ENCODE results near the gene PHKA1. TPM values are rescaled to one million over a fixed set of nuclear protein-coding genes. Genes with fewer than 3 reads are reported as not detected.
"Not testable (repeated sequence)": the region's sequence is repeated elsewhere in the genome, so short reads cannot be mapped to it uniquely, and the experiment has no call there.

The PHKA1 gene
- polyA plus RNA-seq, 2 of the 4 experiments (the other 2 are of a cell fraction) = 18.3 to 35.4 TPM

- Histone ChIP-seq H3K4me1 (0 out of 3 replicates have a peak, but pooled peaks cover 3% of the 10 kb centered on the region), H3K4me2 (no peak overlapping the region), H3K27ac (no peak overlapping the region), H3K9me3 (no peaks in the 10 kb centered on the region), H3K4me3 (no peak overlapping the region)
- CTCF ChIA-PET = interaction anchor here (0.6 kb wide), 1 partner anchor 1643 kb away, joined by 3 read pairs; no protein-coding TSS in a partner anchor
- WGBS (ENCODE audit: missing lambda C conversion rate) = 85% methylated on average over 2 of the region's 2 CpGs
- ATAC-seq (no peak), DNase-seq (ENCODE audit: low read depth in 1 of 2, low spot score in 1 of 2) (no peak), FAIRE-seq (peak; percentile 82)
- POLR2A ChIA-PET = no interaction called here
- TF ChIP-seq HES2 (IDR thresholded peaks at IDR 0.05) (no peak), MAZ (IDR thresholded peaks at IDR 0.05; ENCODE audit: borderline replicate concordance, low read depth, low read length) (no peak), RFX5 (IDR thresholded peaks at IDR 0.05) (no peak), CBX8 (IDR thresholded peaks at IDR 0.05) (no peak), NFE2L2 (conservative IDR thresholded peaks at IDR 0.05; ENCODE audit: low read length) (no peak), GATA3 (IDR thresholded peaks at IDR 0.05; ENCODE audit: borderline replicate concordance) (no peak), HMGXB4 (CRISPR knock-in tag; IDR thresholded peaks at IDR 0.05; ENCODE audit: borderline replicate concordance) (no peak), POLR2A (IDR thresholded peaks at IDR 0.05; ENCODE audit: low read length) (no peak), ZNF302 (CRISPR knock-in tag; IDR thresholded peaks at IDR 0.05) (no peak)
Observed at GRCh38 chrX:72604112-72604511, 110.0 kb downstream of the PHKA1 start.

- H3K4me1 ChIP-seq; H3K9me3 ChIP-seq; DNase-seq (ENCODE audit: low read depth in 1 of 2, low spot score in 1 of 2); ATAC-seq; H3K4me2 ChIP-seq; FAIRE-seq; CTCF ChIA-PET; H3K27ac ChIP-seq; H3K4me3 ChIP-seq; POLR2A ChIA-PET: not testable (repeated sequence)
- 92% methylated on average over 3 of the region's 4 CpGs for WGBS (ENCODE audit: missing lambda C conversion rate)
Observed at GRCh38 chrX:72591038-72591437, 123.1 kb downstream of the PHKA1 start.

- Histone ChIP-seq H3K4me2 (no peak overlapping the region), H3K9me3 (no peaks in the 10 kb centered on the region), H3K27ac (no peak overlapping the region), H3K4me3 (no peak overlapping the region), H3K4me1 (no peaks in the 10 kb centered on the region)
- DNase-seq (ENCODE audit: low read depth in 1 of 2, low spot score in 1 of 2) (no peak), ATAC-seq (no peak), FAIRE-seq (no peak)
- TF ChIP-seq HOXA7 (CRISPR knock-in tag; IDR thresholded peaks at IDR 0.05) (no peak), USF2 (IDR thresholded peaks at IDR 0.05) (no peak), JUNB (IDR thresholded peaks at IDR 0.05) (no peak), CTCF (IDR thresholded peaks at IDR 0.05) (no peak), BHLHE40 (IDR thresholded peaks at IDR 0.05; ENCODE audit: low read depth, low read length) (no peak), RCOR1 (IDR thresholded peaks at IDR 0.05; ENCODE audit: low read depth, low read length) (no peak), FOSL2 (IDR thresholded peaks at IDR 0.05) (no peak), FOSL2 (CRISPR knock-in tag; IDR thresholded peaks at IDR 0.05) (no peak), REST (IDR thresholded peaks at IDR 0.05) (no peak)
- ChIA-PET POLR2A (no interaction called here), CTCF (interaction anchor here (0.7 kb wide), 1 partner anchor 454 kb away, joined by 4 read pairs; no protein-coding TSS in a partner anchor)
- 82% methylated on average over 3 of the region's 3 CpGs for WGBS (ENCODE audit: missing lambda C conversion rate)
Observed at GRCh38 chrX:72584163-72584562, 129.9 kb downstream of the PHKA1 start.
